ENCODE data around the gene PDE4D.

GRCh38 chr5:59282726-59283125 is 610.8 kb downstream of the PDE4D start:
- TF ChIP-seq CTCF (IDR thresholded peaks at IDR 0.05) (no peak), POLR2A (IDR thresholded peaks at IDR 0.05) (no peak)
